Inflammatory macrophage treated with lipopolysaccharide for 1 hour (primary cell): ENCODE data around the gene CRYBB1.

Source experiments
- DNase-seq, 2 donors: peaks; one replicate each; pipeline ENCODE4 v3.0.0-alpha.2; 2020 to 2022

CRYBB1 gene

DNA sequence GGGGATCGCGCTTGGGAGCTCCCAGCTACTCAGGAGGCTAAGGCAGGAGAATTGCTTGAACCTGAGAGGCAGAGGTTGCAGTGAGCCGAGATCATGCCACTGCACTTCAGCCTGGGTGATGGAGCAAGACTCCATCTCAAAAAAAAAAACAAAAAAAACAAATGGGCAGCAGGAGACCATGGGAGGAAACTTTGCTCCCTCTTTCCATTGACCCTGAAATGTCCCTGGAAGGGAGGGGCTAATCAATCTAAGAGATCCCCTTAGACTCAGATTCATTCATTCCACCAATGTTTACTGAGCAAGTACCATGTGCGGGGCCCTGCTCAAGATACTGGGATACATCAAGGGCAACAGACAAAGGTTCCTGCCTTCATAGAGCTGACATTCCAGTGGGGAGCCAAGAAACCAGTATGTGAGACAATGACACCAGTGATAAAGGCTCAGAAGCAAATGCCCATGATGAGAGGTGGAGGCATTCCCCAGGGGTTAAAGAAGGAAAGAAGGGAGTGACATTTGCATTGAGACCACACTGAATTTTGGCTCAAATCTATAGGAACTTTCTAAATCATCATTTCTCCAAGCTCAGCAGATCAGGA lies 67.8 kb downstream of the CRYBB1 start:
- no peak for DNase-seq
